Esophagus muscularis mucosa (tissue), 4 donors: Measurements from ENCODE around the gene SPIN1. TPM values are rescaled to one million over a fixed set of nuclear protein-coding genes. Genes with fewer than 3 reads are reported as not detected.

Source experiments
- DNase-seq: peaks from one replicate; pipeline ENCODE4 v3.0.0-alpha.2; 2017; ENCODE audit errors: extremely low spot score
- H3K27ac ChIP-seq, 4 donors: fragments of 200-600 bp; sonication (generic); replicated peaks in 1 of 4; 1 replicate in 3 of 4; 2 replicates in 1 of 4; pipeline ENCODE4 v1.5.1; 2016 to 2019; ENCODE audit warnings: mild to moderate bottlenecking in 1 of 4
- H3K27me3 ChIP-seq, 4 donors: fragments of 200-600 bp; sonication (generic); one replicate each; pipeline versions ENCODE4 v1.5.1 to v1.6.0; 2016 to 2019
- H3K36me3 ChIP-seq, 4 donors: fragments of 200-600 bp; sonication (generic); one replicate each; pipeline ENCODE4 v1.5.1; 2016 to 2019
- H3K4me1 ChIP-seq, 4 donors: fragments of 200-600 bp; sonication (generic); one replicate each; pipeline ENCODE4 v1.5.1; 2016 to 2019
- H3K4me3 ChIP-seq, 4 donors: fragments of 200-600 bp; sonication (generic); 1 replicate in 2 of 4; 2 replicates in 2 of 4; pipeline ENCODE4 v1.5.1; 2016 to 2019; ENCODE audit warnings: mild to moderate bottlenecking in 4 of 4, moderate library complexity in 1 of 4
- H3K9me3 ChIP-seq, 4 donors: fragments of 200-600 bp; sonication (generic); 1 replicate in 3 of 4; 2 replicates in 1 of 4; pipeline ENCODE4 v1.5.1; 2016 to 2019
- EP300 ChIP-seq: sonication (generic); formaldehyde crosslinking; IDR thresholded peaks from one replicate; pipeline ENCODE4 v1.6.1; 2017; ENCODE audit warnings: antibody characterized with exemption
- POLR2A ChIP-seq: fragments of 450-650 bp; IDR thresholded peaks from one replicate; pipeline ENCODE4 v1.6.1; 2017; ENCODE audit warnings: antibody characterized with exemption, moderate library complexity, mild to moderate bottlenecking, low read depth
- POLR2AphosphoS5 ChIP-seq, 2 donors: sonication (generic); formaldehyde crosslinking; IDR thresholded peaks; one replicate each; pipeline ENCODE4 v1.6.1; 2017; ENCODE audit warnings: antibody characterized with exemption in 2 of 2
- WGBS: methylation state at CpG from one replicate; pipeline ENCODE4 v1.1.5; 2018; 5-methylcytosine and 5-hydroxymethylcytosine counted together
- intact Hi-C: fragments of 100-400 bp; cut with DNase I; formaldehyde crosslinking; loops from one replicate; pipeline ENCODE4 v1.15.1; 2023
- total RNA-seq, 4 donors: library from RNA; depleted of rRNA; stranded (reverse); fragments of >200 nt; gene quantifications; one replicate each; pipeline versions ENCODE4 v1.1.0 to v1.2.1, GENCODE V29; 2016
- TF ChIP-seq, protein P1 (sequence below), 3 experiments: fragments of 200-600 bp in 2 of 3; fragments of 450-650 bp in 1 of 3; sonication (generic) in 2 of 3; IDR thresholded peaks; one replicate each; pipeline ENCODE4 v1.5.1; 2017 to 2019; ENCODE audit warnings: antibody characterized with exemption in 3 of 3, mild to moderate bottlenecking in 2 of 3, moderate library complexity in 1 of 3

Gene SPIN1
- total RNA-seq, 4 donors from 2014 or later: 68.5 to 100 (median 81.5) TPM

DNA sequence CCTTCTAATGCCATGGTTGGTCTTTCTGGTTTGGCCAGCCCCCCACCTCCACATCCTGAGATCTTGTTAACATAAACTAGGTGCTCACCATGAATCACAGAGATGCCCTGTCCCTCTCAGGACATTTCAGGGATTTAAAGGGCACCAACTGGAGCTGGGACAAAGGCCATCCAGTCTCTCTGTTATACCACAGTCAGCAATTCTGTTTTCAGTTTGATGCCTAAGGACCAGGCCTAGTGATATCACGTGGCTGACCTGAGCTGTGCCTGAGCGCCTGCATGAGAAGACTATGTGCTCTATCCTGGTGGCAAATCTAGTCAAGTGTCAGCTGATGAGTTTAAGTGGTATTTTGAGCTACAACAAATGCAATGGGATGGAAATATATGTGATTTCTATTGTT is 26.1 kb downstream of the SPIN1 start:
- Histone ChIP-seq H3K9me3 (peaks cover 4 to 24% (median 17%) of the 10 kb centered on the region in 4 donors), H3K4me3 (no peak overlapping the region), H3K27ac (no peak overlapping the region), H3K27me3 (no peaks in the 10 kb centered on the region), H3K4me1 (peaks cover 0 to 5% (median 0%) of the 10 kb centered on the region in 4 donors), H3K36me3 (peaks cover 0 to 31% (median 10%) of the 10 kb centered on the region in 4 donors)
- TF ChIP-seq EP300 (no peak), POLR2AphosphoS5 (IDR thresholded peaks at IDR 0.05) (no peak)
- intact Hi-C loops: no loop called here
- DNase-seq: no peak
- WGBS: 100% methylated on average over 2 of the region's 2 CpGs

- WGBS: 84% methylated on average over 4 of the region's 4 CpGs
- Histone ChIP-seq H3K4me1 (peaks cover 0 to 5% (median 0%) of the 10 kb centered on the region in 4 donors), H3K9me3 (peaks cover 6 to 33% (median 27%) of the 10 kb centered on the region in 4 donors), H3K27ac (no peak overlapping the region), H3K4me3 (no peak overlapping the region), H3K36me3 (peaks cover 0 to 40% (median 11%) of the 10 kb centered on the region in 4 donors), H3K27me3 (no peaks in the 10 kb centered on the region)
- TF ChIP-seq POLR2AphosphoS5 (IDR thresholded peaks at IDR 0.05): no peak
- TF ChIP-seq, protein P1, sequence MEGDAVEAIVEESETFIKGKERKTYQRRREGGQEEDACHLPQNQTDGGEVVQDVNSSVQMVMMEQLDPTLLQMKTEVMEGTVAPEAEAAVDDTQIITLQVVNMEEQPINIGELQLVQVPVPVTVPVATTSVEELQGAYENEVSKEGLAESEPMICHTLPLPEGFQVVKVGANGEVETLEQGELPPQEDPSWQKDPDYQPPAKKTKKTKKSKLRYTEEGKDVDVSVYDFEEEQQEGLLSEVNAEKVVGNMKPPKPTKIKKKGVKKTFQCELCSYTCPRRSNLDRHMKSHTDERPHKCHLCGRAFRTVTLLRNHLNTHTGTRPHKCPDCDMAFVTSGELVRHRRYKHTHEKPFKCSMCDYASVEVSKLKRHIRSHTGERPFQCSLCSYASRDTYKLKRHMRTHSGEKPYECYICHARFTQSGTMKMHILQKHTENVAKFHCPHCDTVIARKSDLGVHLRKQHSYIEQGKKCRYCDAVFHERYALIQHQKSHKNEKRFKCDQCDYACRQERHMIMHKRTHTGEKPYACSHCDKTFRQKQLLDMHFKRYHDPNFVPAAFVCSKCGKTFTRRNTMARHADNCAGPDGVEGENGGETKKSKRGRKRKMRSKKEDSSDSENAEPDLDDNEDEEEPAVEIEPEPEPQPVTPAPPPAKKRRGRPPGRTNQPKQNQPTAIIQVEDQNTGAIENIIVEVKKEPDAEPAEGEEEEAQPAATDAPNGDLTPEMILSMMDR (IDR thresholded peaks at IDR 0.05): no peak
- no peak for TF ChIP-seq EP300
- TF ChIP-seq POLR2A: no peak
- intact Hi-C loops: no loop called here
- no peak for DNase-seq
Measured at GRCh38 chr9:88418025-88418424, 29.8 kb downstream of the SPIN1 start.

DNA sequence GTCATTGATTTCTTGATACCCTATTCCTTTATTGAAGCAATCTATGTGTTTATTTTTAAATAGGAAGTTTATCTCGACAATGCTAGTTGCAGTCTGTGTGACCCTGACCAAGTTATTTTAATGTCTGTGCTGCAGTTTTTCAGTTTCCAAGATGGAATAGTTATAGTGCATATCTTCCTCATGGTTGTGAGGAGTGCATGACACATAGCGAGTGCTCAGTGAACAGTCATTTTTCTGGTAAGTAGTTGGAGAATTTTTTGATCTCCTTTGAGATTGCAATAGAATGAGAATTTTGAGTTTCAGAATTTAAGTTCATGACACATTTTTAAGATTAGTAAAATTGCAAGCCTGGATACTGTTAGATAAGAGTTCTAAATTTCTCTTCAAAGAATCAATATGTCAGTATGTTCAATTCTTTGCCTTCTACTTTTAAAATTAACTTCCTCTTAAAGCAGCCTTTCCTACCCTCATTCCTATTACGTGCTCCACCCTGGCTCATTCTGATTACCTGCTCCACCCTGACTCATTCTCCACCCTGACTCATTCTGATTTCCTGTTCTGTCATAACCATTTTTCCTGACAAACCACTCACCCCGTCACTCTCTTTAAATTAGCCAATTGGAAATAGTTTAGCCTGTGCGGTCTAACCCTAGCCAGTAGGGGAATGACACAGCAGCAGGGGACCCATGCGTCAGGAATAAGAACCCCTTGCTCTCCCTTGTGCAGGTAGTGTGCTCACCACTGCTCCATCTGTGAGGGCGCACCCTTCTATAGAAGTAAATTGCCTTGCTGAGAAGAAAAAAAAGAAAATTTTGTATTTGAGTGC is 30.7 kb downstream of the SPIN1 start:
- no peak for TF ChIP-seq EP300
- TF ChIP-seq, protein P1 (IDR thresholded peaks at IDR 0.05): no peak
- TF ChIP-seq POLR2AphosphoS5 (IDR thresholded peaks at IDR 0.05): no peak
- no peak for TF ChIP-seq POLR2A
- peaks cover 0 to 34% (median 11%) of the 10 kb centered on the region in 4 donors for H3K36me3 ChIP-seq
- H3K27ac ChIP-seq: no peak overlapping the region
- intact Hi-C loops: no loop called here
- peaks cover 6 to 26% (median 21%) of the 10 kb centered on the region in 4 donors for H3K9me3 ChIP-seq
- H3K4me1 ChIP-seq: peaks cover 0 to 5% (median 0%) of the 10 kb centered on the region in 4 donors
- no peak for DNase-seq
- no peak overlapping the region for H3K4me3 ChIP-seq
- WGBS: 92% methylated on average over 7 of the region's 7 CpGs
- no peaks in the 10 kb centered on the region for H3K27me3 ChIP-seq

- H3K36me3 ChIP-seq: peaks cover 0 to 29% (median 11%) of the 10 kb centered on the region in 4 donors
Measured at GRCh38 chr9:88420227-88420626, 32.0 kb downstream of the SPIN1 start.

DNA sequence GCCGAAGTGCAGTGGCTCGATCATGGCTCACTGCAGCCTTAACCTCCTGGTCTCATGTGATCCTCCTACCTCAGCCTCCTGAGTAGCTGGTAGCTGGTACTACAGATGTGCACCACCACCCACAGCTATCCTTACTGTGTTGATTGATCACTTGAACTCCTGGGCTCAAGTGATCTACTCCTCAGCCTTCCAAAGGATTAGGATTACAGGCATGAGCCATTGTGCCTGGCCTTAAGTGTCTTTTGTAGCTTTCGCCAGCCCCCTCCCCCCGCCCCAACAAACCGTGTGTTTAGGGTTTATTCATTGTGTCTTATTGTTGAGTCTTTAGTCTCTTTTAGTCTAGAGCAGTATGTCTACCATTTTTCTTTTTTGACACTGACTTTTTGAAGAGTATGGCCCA is 33.1 kb downstream of the SPIN1 start:
- DNase-seq: no peak
- Histone ChIP-seq H3K9me3 (peaks cover 6 to 18% (median 16%) of the 10 kb centered on the region in 4 donors), H3K27ac (no peak overlapping the region), H3K4me1 (peaks cover 0 to 21% (median 12%) of the 10 kb centered on the region in 4 donors), H3K36me3 (peaks cover 0 to 29% (median 11%) of the 10 kb centered on the region in 4 donors), H3K4me3 (no peak overlapping the region), H3K27me3 (no peaks in the 10 kb centered on the region)
- 93% methylated on average over 5 of the region's 5 CpGs for WGBS
- intact Hi-C loops: no loop called here
- no peak for TF ChIP-seq EP300
- no peak for TF ChIP-seq POLR2A
- TF ChIP-seq, protein P1 (IDR thresholded peaks at IDR 0.05): no peak
- no peak for TF ChIP-seq POLR2AphosphoS5 (IDR thresholded peaks at IDR 0.05)

More at GRCh38 chr9:88420227-88420626, 32.0 kb downstream of the SPIN1 start:
- Histone ChIP-seq H3K27ac (no peak overlapping the region), H3K9me3 (peaks cover 6 to 18% (median 16%) of the 10 kb centered on the region in 4 donors), H3K27me3 (no peaks in the 10 kb centered on the region), H3K4me1 (peaks cover 0 to 10% (median 3%) of the 10 kb centered on the region in 4 donors), H3K4me3 (no peak overlapping the region)
- TF ChIP-seq, protein P1 (IDR thresholded peaks at IDR 0.05): no peak
- no peak for TF ChIP-seq POLR2A
- whole genome bisulfite sequencing: 87% methylated on average over 7 of the region's 7 CpGs
- no peak for DNase-seq
- intact Hi-C loops: no loop called here
